IPS-NIHi7 (cell line): ENCODE data around the gene DHRSX.
"Not testable (repeated sequence)": the region's sequence is repeated elsewhere in the genome, so short reads cannot be mapped to it uniquely, and the experiment has no call there.

Experiments
- DNase-seq: peaks from one replicate; pipeline ENCODE4 v3.0.0; 2012; ENCODE audit warnings: mixed read lengths; ENCODE audit errors: extremely low spot score

Gene DHRSX

DNA sequence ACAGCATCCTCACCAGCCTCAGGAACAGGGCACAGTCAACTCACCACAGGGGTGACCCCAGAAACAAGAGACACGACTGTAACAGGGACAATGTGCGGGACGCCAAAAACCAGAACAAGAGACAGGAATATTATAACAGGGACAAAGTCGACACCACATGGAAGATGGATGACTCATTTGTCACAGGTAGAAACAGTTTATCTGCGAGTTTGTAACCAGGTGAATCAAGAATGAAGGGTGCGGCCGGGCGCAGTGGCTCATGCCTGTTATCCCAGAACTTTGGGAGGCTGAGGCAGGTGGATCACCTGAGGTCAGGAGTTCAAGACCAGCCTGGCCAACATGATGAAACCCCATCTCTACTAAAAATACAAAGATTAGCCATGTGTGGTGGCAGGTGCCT, 44.7 kb downstream of the DHRSX start:
- DNase-seq: not testable (repeated sequence)

DNA sequence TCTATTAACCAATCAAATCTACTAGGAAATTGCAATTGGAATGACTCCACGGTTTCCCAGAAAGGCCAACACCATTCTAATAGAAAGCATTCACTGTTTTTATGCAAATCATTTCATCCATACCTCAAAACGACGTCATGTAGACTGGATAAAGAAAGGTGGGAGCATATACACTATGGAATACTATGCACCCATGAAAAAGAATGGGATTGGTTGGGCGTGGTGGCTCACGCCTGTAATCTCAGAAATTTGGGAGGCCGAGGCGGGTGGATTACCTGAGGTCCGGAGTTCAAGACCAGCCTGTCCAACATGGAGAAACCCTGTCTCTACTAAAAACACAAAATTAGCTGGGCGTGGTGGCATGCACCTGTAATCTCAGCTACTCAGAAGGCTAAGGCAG, 46.2 kb downstream of the DHRSX start:
- not testable (repeated sequence) for DNase-seq

DNA sequence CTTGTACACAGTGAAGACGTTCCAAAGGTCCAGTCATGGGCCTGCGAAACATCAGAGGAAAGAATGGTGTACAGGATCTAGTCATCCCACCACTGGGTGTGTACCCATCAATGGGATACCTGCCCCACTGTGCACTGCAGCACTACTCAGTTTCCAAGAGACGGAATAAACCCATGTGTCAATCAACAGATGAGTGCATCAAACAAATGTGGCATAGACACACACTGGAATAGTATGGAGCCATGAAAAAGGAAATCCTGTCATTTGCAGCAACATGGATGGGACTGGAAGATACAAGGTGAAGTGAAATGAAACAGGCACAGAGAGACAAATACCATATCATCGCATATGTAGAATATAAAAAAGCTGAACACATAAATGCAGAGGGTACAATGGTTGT, 48.0 kb downstream of the DHRSX start:
- DNase-seq: no peak

DNA sequence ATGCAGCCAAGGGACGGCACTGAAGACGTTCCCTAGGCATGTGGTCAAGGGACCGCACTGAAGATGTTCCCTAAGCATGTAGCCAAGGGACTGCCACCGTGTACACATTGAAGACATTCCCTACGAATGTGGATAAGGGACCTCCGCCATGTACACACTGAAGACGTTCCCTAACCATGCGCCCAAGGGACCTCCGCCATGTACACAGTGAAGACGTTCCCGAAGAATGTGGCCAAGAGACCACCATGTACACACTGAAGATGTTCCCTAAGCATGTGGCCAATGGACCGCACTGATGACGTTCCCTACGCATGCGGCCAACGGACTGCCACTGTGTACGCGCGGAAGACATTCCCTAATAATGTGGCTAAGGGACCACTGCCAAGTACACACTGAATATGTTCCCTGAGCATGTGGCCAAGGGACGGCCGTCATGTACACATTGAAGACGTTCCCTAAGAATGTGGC, 48.4 kb downstream of the DHRSX start:
- no peak for DNase-seq

DNA sequence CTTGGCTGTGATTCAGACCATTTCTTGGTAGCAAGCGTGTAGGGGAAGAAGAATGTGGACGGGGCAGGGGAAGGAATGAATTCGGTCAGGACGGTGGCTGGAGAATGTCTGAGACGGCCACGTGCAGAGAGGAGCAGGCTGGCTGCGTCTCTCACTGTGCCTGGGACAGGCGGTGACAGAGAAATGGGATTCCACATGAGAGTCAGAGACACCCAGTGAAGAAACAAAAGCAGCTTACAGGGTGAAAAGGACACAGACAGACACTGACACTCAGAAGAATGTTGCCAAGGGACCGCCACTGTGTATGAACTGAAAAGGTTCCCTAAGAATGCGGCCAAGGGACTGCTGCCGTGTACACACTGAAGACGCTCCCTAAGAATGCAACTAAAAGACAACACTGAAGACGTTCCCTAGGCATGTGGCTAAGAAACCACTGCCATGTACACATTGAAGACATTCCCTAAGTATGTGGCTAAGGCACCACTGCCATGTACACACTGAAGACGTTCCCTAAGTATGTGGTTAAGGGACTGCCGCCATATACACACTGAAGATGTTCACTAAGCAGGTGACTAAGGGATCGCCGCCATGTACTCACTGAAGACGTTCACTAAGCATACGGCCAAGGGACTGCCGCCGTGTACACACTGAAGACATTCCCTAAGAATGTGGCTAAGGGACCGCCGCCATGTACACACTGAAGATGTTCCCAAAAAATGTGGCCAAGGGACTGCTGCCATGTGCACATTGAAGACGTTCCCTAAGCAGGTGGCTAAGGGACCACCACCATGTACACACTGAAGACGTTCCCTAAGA, 49.1 kb downstream of the DHRSX start:
- DNase-seq: peak; percentile 17

DNA sequence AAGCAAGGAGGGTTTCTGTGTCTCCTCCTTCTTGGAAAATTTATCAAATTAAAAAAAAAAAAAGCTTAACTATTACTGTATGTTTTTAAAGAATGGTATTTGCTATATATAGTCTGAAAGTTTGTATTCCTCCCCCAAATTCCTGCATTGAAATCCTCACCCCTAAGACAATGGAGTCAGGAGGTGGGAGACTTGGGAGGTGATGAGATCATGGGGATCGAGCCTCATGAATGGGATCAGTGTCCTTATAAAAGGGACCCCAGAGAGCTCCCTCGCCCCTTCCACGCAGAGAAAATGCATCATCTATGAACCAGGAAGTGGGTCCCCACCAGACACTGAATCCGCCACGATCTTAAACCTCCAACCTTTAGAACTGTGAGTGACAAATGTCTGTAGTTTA, 50.1 kb downstream of the DHRSX start:
- DNase-seq: no peak

DNA sequence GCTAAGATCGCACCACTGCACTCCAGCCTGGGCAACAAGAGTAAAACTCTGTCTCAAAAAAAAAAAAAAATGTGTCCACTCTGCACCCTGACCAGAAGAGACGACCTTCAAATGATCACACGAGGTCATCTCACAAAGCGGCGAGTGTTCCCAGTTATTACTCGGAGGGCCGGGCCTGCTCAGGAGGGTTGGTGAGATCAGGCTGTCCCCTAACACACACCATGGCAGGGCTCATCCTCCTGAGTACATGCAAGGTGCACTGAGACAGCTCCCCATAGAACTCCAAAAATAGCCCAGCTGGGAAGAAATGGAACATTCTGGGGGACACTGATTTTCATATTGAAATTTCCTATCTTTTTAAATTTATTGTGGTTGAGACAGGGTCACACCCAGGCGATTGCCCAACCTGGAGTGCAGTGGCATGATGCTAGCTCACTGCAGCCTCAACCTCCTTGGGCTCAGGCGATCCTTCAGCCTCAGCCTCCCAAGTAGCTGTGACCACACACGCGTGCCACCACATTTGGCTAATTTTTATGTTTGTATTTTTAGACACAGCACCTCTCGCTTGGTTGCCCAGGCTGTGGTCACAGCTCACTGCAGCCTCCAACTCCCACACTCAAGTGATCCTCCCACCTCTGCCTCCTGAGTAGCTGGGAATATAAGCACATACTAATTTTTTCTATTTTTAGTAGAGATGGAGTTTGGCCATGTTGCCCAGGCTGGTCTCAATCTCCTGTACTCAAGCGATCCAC, 51.5 kb downstream of the DHRSX start:
- no peak for DNase-seq

DNA sequence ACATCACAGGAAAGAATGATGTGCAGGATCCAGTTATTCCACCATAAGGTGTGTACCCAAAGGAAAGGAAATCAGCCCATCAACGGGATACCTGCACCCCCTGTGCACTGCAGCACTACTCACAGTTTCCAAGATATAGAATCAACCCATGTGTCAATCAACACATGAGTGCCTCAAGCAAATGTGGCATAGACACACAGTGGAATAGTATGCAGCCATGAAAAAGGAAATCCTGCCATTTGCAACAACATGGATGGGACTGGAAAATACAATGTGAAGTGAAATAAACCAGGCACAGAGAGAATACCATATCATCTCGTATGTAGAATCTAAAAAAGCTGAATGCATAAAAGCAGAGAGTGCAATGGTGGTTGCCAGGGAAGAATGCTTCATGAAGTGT, 53.3 kb downstream of the DHRSX start:
- no peak for DNase-seq

DNA sequence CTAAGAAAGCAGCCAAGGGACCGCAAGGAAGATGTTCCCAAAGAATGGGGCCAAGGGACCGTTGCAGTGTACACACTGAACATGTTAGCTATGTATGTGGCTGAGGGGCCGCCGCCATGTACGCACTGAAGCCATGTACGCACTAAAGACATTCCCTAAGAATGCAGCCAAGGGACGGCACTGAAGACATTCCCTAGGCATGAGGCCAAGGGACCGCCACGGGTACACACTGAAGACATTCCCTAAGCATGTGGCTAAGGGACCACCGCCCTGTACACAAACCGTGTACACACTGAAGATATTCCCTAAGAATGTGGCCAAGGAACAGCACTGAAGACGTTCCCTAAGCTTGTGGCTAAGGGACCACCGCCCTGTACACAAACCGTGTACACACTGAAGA, 54.0 kb downstream of the DHRSX start:
- DNase-seq: no peak

DNA sequence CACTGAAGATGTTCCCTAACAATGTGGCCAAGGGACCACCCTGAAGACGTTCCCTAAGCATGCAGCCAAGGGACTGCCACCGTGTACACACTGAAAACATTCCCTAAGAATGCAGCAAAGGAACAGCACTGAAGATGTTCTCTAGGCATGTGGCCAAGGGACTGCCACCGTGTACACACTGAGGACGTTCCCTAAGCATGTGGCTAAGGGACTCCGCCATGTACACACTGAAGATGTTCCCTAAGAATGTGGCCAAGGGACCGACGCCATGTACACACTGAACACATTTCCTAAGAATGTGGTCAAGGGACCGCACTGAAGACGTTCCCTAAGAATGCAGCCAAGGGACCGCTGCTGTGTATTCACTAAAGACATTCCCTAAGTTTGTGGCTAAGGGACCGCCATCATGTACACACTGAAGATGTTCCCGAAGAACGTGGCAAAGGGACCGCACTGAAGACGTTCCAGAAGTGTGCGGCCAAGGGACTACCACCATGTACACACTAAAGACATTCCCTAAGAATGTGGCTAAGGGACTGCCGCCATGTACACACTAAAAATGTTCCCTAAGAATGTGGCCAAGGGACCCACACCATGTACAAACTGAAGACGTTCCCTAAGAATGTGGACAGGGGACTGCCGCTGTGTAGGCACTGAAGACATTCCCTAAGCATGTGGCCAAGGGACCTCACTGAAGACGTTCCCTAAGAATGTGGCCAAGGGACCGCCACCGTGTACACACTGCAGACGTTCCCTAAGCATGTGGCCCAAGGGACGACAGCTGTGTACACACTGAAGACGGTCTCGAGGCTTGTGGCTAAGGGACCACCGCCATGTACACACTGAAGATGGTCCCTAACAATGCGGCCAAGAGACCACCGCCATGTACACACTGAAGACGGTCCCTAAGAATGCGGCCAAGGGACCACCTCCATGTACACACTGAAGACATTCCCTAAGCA, 54.8 kb downstream of the DHRSX start:
- no peak for DNase-seq

DNA sequence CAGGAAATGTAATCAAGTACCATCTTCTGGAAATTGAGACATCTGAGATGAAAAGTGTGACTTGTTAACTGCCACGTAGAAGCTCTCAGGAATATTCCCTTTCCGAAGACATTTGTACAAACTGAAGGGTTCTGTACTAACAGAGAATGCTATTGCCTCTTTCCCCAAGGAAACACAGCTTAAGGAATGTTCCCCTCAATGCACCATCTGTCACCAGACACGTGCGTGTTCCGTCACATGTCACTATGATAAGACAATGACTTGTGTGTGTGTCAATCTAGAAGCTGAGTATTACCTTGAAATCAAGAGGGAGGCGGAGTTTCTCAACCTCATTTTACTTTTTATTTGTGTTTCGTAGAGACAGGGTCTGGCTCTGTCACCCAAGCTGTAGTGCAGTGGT, 58.1 kb downstream of the DHRSX start:
- no peak for DNase-seq

DNA sequence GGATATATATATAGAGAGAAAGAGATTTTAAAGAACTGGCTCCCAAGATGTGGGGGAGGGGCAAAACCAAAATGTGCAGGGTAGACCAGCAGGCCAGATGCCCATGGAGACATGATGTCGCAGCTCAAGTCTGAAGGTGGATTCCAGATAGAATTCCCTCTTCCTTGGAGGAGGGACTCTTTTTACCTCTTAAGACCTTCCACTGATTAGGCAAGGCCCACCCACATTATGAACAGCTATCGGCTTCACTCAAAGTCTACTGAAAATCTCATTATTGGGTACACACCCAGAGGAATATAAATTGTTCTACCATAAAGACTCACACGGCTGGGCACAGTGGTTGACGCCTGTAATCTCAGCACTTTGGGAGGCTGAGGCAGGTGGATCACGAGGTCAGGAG, 59.3 kb downstream of the DHRSX start:
- DNase-seq: no peak

DNA sequence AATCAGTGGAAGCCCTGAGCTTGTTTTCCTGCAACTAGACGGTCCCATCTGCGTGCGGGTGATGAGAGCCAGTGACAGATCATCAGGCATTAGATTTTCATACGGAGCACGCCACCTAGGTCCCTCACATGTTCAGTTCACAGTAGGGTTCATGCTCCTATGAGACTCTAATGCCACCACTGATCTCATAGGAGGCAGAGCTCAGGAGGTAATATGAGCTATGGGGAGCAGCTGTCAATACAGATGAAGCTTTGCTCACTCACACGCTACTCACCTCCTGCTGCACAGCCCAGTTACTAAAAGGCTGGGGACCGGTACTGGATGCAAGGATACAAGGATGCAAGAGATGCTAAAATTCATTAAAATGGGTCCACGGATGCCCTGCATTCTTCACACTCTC, 61.2 kb downstream of the DHRSX start:
- DNase-seq: no peak

DNA sequence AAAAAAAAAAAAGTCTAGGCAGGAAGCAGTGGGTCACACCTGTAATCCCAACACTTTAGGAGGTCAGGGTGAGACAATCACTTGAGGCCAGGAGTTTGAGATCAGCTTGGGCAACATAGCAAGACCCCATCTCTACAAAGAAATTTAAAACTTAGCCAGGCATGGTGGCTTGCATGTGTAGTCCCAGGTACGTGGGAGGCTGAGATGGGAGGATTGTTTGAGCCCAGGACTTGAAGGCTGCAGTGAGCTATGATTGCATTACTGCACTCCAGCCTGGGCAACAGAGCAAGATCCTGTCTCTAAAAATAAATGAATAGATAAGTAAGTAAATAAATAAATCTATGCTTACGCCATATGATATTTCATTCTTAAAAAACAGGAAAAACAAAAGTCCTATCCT, 65.3 kb downstream of the DHRSX start:
- no peak for DNase-seq

DNA sequence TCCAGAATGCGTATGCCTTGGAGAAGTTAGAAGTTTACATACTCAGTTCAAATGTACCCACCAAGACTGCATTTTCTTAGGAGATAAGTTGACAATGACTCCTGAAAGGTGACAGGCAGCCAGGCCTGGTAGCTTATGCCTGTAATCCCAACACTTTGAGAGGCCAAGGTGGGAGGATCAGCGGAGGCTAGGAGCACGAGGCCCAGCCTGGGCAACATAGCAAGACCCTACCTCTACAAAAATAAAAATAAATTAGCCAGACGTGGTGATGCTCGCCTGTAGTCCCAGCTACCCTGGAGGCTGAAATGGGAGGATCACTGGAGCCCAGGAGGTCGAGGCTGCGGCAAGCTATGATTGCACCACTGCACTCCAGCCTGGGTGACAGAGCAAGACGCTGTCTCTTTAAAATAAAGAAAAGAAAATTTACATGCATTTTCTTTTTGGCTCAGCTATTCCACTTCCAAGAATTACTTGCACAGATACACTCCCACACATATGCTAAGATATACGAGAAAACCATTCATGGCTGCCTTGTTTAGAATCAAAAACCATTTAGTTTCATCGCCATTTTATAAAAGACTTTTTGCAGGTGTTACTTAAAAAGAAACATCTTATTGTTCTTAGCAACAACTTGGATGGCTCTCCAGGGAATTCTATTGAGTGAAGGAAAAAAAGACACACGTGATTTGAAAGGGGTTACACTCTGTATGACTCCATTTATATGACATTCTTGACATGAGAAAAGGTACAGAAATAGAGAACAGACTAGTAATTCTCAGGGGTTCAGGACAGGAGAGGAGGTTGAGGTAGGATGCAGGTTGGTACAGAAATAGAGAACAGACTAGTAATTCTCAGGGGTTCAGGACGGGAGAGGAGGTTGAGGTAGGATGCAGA, 66.3 kb downstream of the DHRSX start:
- DNase-seq: no peak

DNA sequence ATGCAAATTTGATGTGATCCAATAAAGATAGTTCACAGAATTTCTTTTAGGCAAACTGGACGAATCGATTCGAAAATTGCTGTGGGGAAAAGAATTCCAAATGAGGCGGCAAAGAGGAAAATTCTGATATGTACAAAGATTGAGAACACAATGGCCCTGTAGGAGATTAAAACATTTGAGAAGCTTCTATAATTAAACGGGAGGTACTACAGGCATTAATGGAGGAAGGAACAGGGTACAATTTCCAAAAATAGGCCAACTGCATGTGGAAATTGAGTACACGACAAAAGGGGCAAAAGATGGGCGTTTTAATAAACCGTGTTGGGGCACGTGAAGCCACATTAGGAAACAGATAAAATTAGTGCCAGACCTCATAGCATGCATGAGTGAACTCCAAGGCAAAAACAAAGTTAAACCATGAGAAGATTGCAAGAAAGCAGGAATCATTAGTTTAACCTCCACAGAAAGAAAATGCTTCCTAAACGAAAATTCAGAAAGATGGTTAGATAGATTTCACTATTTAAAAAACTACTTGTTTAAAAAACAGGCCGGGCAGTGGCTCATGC, 68.4 kb downstream of the DHRSX start:
- DNase-seq: no peak

DNA sequence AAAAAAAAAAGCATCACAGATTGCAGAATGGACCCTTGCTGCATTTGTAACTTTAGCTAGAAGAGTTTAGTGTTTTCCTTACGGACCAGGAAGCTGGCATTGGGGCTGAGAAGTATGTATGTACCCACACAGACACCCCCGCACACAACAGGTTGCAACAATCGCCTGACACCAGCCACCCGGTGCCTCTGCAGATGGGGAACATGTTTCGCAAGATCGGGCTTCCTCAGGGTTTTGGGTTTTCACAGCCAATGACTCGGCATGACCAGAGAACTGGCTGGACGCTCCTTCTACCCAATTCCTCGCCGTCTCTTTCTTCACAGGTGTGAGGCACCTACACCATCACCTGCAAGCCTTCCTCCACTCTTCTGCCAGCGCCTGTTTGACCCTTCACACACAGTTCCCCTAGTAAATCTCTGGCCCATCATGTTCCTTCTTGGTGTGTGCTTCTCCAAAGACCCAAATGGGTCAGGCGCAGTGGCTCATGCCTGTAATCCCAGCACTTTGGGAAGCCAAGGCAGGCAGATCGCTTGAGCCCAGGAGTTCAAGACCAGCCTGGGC, 70.4 kb downstream of the DHRSX start:
- DNase-seq: no peak

DNA sequence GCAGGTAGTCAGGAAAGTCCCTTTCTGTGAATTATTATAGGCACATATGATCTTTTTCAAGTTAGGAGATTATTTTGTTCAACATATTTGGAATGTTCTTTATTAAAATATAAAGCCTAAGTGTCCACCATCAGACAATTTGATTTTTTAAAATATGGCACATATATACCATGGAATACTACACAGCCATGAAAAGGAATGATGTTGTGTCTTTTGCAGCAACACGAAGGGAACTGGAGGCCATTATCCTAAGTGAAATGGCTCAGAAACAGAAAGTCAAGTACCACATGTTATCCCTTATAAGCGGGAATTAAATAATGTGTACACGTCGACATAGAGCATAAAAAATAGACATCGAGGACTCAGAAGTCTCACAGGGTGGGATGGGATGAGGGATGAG, 73.0 kb downstream of the DHRSX start:
- DNase-seq: no peak

DNA sequence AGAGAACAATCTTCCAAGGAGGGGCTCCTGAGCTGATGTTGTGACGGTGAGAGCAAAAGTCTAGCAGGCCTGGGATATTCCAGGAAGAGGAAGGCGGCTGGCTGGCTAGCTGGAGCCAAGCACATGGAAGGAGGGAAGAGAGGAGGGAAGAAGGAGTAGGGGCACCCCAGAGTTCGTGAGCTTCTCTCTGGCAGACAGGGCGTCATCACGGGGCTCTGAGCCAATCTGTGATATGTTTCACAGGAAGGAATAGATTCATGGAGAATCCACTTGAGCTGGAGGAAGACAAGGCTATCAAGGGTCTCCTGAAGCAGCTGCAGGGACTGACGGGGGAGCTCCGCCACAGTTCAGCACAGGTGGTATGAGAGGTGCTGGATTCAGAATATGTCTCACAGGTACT, 73.6 kb downstream of the DHRSX start:
- no peak for DNase-seq

DNA sequence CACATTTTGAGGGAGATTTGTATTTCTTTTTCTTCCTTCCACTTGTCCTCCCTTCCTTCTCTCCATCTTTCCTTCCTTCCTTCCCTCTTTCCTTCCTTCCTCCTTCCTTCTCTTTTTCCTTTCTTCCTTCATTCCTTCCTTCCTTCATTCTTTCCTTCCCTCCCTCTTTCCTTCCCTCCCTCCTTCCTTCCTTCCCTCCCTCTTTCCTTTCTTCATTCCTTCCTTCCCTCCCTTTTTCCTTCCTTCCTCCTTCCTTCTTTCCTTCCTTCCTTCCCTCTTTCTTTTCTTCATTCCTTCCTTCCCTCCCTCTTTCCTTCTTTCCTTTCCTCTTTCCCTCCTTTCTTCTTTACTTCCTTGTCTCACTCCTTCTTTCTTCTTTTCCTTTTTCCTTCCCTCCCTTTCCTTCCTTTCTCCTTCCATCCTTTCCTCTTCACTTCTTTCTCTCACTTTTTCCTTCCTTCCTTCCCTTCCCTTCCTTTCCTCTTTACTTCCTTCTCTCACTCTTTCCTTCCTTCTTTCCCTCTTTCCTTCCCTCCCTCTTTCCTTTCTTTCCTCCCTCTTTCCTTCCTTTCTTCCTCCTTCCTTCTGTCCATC, 74.4 kb downstream of the DHRSX start:
- DNase-seq: no peak
